Thyroid gland (tissue), 4 donors: Measurements from ENCODE around the gene IQCE. TPM values are rescaled to one million over a fixed set of nuclear protein-coding genes. Genes with fewer than 3 reads are reported as not detected.
A peak's percentile ranks its signal among the peaks of the same experiment; 100 is the strongest.

Experiments used
- DNase-seq, 2 donors: peaks; one replicate each; pipeline ENCODE4 v3.0.0-alpha.2; 2019
- H3K27ac ChIP-seq, 3 donors: fragments of 200-600 bp; sonication (generic); 1 replicate in 2 of 3; 2 replicates in 1 of 3; pipeline ENCODE4 v1.5.1; 2016 to 2019; ENCODE audit warnings: mild to moderate bottlenecking in 1 of 3, moderate library complexity in 1 of 3
- H3K27me3 ChIP-seq: fragments of 200-600 bp; sonication (generic); one replicate; pipeline ENCODE4 v1.5.1; 2019
- H3K36me3 ChIP-seq, 2 donors: fragments of 200-600 bp; sonication (generic); one replicate each; pipeline ENCODE4 v1.5.1; 2016 to 2019
- H3K4me1 ChIP-seq, 2 donors: fragments of 200-600 bp; sonication (generic); one replicate each; pipeline ENCODE4 v1.5.1; 2017 to 2019
- H3K4me3 ChIP-seq, 3 donors: fragments of 200-600 bp; sonication (generic); replicated peaks in 1 of 3; 1 replicate in 2 of 3; 2 replicates in 1 of 3; pipeline ENCODE4 v1.5.1; 2016; ENCODE audit warnings: mild to moderate bottlenecking in 1 of 3
- H3K9me3 ChIP-seq: fragments of 200-600 bp; sonication (generic); one replicate; pipeline ENCODE4 v1.5.1; 2017
- CTCF ChIP-seq, 6 experiments: fragments of 200-600 bp in 3 of 6; fragments of 450-650 bp in 3 of 6; sonication (generic) in 3 of 6; IDR thresholded peaks; one replicate each; pipeline ENCODE4 v1.5.1; 2016 to 2019; ENCODE audit warnings: antibody characterized with exemption in 6 of 6, mild to moderate bottlenecking in 2 of 6, inconsistent platforms in 1 of 6, moderate library complexity in 1 of 6
- POLR2A ChIP-seq, 2 donors: fragments of 450-650 bp; IDR thresholded peaks; one replicate each; pipeline ENCODE4 v1.6.1; 2017; ENCODE audit warnings: antibody characterized with exemption in 2 of 2, mild to moderate bottlenecking in 2 of 2, moderate library complexity in 1 of 2
- WGBS, 2 donors: methylation state at CpG; one replicate each; pipeline ENCODE4 v1.1.5; 2017; 5-methylcytosine and 5-hydroxymethylcytosine counted together
- intact Hi-C: fragments of 100-400 bp; cut with DNase I; formaldehyde crosslinking; loops from one replicate; pipeline ENCODE4 v1.15.1; 2023
- total RNA-seq, 4 donors: library from RNA; depleted of rRNA; stranded (reverse); fragments of >200 nt; gene quantifications; one replicate each; pipeline ENCODE4 v1.2.3, GENCODE V29; 2016

The IQCE gene, protein sequence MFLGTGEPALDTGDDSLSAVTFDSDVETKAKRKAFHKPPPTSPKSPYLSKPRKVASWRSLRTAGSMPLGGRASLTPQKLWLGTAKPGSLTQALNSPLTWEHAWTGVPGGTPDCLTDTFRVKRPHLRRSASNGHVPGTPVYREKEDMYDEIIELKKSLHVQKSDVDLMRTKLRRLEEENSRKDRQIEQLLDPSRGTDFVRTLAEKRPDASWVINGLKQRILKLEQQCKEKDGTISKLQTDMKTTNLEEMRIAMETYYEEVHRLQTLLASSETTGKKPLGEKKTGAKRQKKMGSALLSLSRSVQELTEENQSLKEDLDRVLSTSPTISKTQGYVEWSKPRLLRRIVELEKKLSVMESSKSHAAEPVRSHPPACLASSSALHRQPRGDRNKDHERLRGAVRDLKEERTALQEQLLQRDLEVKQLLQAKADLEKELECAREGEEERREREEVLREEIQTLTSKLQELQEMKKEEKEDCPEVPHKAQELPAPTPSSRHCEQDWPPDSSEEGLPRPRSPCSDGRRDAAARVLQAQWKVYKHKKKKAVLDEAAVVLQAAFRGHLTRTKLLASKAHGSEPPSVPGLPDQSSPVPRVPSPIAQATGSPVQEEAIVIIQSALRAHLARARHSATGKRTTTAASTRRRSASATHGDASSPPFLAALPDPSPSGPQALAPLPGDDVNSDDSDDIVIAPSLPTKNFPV
- total RNA-seq = 10 to 100 TPM; 16.0 to 40.2 (median 37.2) TPM

DNA sequence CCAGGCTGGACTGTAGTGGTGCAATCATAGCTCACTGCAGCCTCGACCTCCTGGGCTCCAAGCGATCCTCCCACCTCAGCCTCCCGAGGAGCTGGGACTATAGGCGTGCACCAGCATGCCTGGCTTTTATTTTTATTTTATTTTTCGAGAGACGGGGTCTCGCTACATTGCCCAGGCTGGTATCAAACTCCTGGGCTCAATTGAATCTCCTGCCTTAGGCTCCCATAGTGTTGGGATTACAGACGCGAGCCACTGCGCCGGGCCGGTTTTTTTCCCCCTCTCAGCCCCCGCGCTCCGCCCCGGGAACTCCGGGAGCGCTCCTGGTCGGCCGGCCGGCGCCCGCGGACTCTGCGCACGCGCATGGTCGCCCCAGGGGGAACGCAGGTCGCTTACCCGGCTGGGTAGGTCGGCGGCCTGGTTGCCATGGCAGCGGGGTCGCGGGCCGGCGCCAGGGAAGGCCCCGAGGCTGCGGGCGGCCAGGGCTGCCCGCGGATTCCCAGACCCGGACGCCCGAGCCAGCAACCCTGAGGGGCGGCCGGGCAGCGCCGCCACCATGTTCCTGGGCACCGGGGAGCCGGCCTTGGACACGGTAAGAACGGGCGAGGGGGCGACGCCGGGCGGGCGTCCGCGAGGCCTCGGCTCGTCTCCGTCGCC lies at the start of gene IQCE:
Gene IQCE, plus strand, starts transcription at position 351 of the 654 bp plus-strand sequence. Its CDS starts 203 bp downstream, at position 554.
- H3K9me3 ChIP-seq = no peaks in the 10 kb centered on the region
- no peaks in the 10 kb centered on the region for H3K27me3 ChIP-seq
- TF ChIP-seq POLR2A (IDR thresholded peaks at IDR 0.05) (peak in 1 of 2 donors; percentile 62), CTCF (IDR thresholded peaks at IDR 0.05) (peak in 1 of 6 experiments; percentile 41)
- intact Hi-C loops = loop anchor here (5.0 to 10.0 kb wide), 2 partner anchors 84 to 286 kb away; partner anchors contain the start of gene GNA12
- DNase-seq = peak; percentile 95 to 97
- H3K4me3 ChIP-seq = peak within 1 kb of the TSS; percentile 47 to 100 (median 92)
- peak within 1 kb of the TSS in 2 of 3 donors; percentile 43 to 61 for H3K27ac ChIP-seq
- peaks cover 17 to 27% of the 10 kb centered on the region in 2 donors for H3K4me1 ChIP-seq
- H3K36me3 ChIP-seq = no peaks in the 10 kb centered on the region
- 2 to 10% methylated on average over 18 to 29 of the region's 66 CpGs for WGBS, 2 donors

DNA sequence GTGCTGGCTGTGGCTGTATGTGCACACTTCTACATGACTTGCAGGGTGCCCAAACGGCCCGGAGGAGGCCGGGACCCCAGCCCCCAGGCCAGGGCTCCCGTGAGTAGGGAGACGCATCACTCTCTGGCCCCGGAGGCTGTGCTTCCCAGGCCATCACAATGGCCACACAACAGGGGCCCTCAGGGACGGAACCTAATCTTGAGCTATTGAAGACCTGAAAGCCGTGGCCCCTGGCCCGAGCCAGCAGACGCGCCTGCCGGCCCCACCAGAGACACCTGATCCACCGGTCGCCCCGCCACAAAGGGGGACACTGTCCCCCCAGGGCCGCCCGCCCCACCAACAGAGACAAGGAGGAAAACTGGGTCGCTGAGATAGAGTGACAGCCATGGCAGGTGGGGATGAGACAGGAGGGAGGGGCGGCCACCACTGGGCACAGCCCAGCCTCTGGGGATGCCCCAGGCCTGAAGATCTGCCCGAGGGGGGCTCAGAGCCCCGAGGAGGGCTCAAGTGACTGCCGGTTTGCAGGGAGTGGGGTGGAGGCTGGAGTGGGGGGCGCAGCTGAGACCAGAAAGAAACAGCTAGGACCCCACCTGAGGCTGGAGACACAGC lies 49.4 kb upstream of the IQCE start:
- no peak for DNase-seq
- Histone ChIP-seq H3K4me3 (no peak overlapping the region), H3K27me3 (no peaks in the 10 kb centered on the region), H3K4me1 (peaks cover 0 to 45% of the 10 kb centered on the region in 2 donors), H3K9me3 (no peaks in the 10 kb centered on the region), H3K27ac (peak overlapping the region in 1 of 3 donors; percentile 28), H3K36me3 (no peaks in the 10 kb centered on the region)
- TF ChIP-seq POLR2A (IDR thresholded peaks at IDR 0.05) = no peak
- TF ChIP-seq CTCF (IDR thresholded peaks at IDR 0.05) = no peak
- intact Hi-C loops = no loop called here
- WGBS, 2 donors = 73 to 90% methylated on average over 12 to 16 of the region's 23 CpGs

GRCh38 chr7:2510130-2510776 lies 48.5 kb upstream of the IQCE start:
- TF ChIP-seq POLR2A (IDR thresholded peaks at IDR 0.05) = no peak
- no peak for TF ChIP-seq CTCF (IDR thresholded peaks at IDR 0.05)
- Histone ChIP-seq H3K9me3 (no peaks in the 10 kb centered on the region), H3K4me1 (peaks cover 0 to 45% of the 10 kb centered on the region in 2 donors), H3K27ac (no peak overlapping the region), H3K27me3 (no peaks in the 10 kb centered on the region), H3K4me3 (no peak overlapping the region), H3K36me3 (no peaks in the 10 kb centered on the region)
- WGBS, 2 donors = 87 to 89% methylated on average over 11 to 12 of the region's 13 CpGs
- no peak for DNase-seq
- intact Hi-C loops = no loop called here

- Histone ChIP-seq H3K27me3 (no peaks in the 10 kb centered on the region), H3K27ac (peak overlapping the region in 2 of 3 donors; percentile 30 to 38), H3K9me3 (no peaks in the 10 kb centered on the region), H3K36me3 (no peaks in the 10 kb centered on the region), H3K4me3 (no peak overlapping the region), H3K4me1 (peaks cover 0 to 45% of the 10 kb centered on the region in 2 donors)
- DNase-seq = no peak
- 49 to 62% methylated on average over 9 to 20 of the region's 27 CpGs for WGBS, 2 donors
- intact Hi-C loops = no loop called here
- no peak for TF ChIP-seq POLR2A (IDR thresholded peaks at IDR 0.05)
- no peak for TF ChIP-seq CTCF (IDR thresholded peaks at IDR 0.05)
Observed at GRCh38 chr7:2510909-2511768, 47.6 kb upstream of the IQCE start.
